ENCODE results near the gene SLC49A3. TPM values are rescaled to one million over a fixed set of nuclear protein-coding genes. Genes with fewer than 3 reads are reported as not detected.

The SLC49A3 gene
- total and polyA plus RNA-seq, 7 donors: 2.4 to 6.4 (median 4.6) TPM

DNA sequence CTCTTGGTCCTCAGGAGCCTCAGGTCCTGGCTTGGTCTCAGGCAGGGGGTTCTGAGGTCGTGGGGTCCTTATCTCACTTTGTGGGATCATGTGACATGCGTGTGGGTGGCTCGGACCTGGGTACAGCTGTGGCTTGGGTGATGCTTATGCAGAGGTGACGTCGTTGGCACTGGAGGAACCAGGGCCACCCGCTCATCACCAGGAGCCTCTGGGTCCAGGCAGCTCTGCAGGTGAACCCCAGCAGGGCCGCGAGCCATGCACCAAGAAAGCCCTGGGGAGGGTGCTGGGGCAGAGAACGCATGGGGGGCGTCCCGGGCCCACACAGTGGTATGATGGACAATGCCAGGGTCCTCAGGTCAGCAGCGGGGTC, 23.6 kb downstream of the SLC49A3 start:
- intact Hi-C loops (cut with DNase I): no loop called here
- Histone ChIP-seq H3K9me3 (no peaks in the 10 kb centered on the region), H3K27me3 (peaks cover 0 to 26% (median 22%) of the 10 kb centered on the region in 3 donors), H3K4me3 (no peak overlapping the region), H3K36me3 (no peaks in the 10 kb centered on the region), H3K27ac (no peak overlapping the region), H3K4me1 (peaks cover 0 to 14% (median 13%) of the 10 kb centered on the region in 4 donors)
- peak; percentile 64 for DNase-seq
- TF ChIP-seq, protein P1, sequence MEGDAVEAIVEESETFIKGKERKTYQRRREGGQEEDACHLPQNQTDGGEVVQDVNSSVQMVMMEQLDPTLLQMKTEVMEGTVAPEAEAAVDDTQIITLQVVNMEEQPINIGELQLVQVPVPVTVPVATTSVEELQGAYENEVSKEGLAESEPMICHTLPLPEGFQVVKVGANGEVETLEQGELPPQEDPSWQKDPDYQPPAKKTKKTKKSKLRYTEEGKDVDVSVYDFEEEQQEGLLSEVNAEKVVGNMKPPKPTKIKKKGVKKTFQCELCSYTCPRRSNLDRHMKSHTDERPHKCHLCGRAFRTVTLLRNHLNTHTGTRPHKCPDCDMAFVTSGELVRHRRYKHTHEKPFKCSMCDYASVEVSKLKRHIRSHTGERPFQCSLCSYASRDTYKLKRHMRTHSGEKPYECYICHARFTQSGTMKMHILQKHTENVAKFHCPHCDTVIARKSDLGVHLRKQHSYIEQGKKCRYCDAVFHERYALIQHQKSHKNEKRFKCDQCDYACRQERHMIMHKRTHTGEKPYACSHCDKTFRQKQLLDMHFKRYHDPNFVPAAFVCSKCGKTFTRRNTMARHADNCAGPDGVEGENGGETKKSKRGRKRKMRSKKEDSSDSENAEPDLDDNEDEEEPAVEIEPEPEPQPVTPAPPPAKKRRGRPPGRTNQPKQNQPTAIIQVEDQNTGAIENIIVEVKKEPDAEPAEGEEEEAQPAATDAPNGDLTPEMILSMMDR (IDR thresholded peaks at IDR 0.05): no peak
- TF ChIP-seq EP300 (IDR thresholded peaks at IDR 0.05) (no peak), POLR2AphosphoS5 (IDR thresholded peaks at IDR 0.05) (no peak), POLR2A (IDR thresholded peaks at IDR 0.05) (no peak)
- WGBS, 2 donors: 82 to 91% methylated on average over 12 of the region's 12 CpGs

DNA sequence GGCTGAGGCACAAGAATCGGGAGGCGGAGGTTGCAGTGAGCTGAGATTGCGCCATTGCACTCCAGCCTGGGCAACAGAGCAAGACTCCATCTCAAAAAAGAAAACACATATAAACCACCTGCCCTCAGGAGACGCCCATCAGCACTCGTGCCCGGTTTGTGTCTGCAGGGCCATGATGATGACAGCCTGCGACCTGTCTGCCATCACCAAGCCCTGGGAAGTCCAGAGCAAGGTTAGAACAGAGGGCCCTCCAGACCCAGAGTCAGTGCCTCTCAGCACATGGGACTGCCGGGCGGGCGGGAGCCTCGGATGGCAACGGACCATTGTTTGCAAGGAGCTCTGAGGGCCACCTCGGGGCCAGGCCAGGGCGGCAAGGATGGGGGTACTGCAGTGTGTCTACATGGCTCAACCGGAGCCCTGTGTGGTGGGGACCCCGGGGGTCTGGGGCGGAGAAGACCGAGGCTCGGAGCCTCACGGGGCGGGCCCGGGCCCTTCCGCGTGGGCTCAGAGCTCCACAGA, 24.2 kb downstream of the SLC49A3 start:
- no peak for TF ChIP-seq POLR2A (IDR thresholded peaks at IDR 0.05)
- no peak for TF ChIP-seq EP300 (IDR thresholded peaks at IDR 0.05)
- TF ChIP-seq, protein P1 (IDR thresholded peaks at IDR 0.05): no peak
- TF ChIP-seq POLR2AphosphoS5 (IDR thresholded peaks at IDR 0.05): no peak
- peak; percentile 58 for DNase-seq
- Histone ChIP-seq H3K9me3 (no peaks in the 10 kb centered on the region), H3K4me1 (peaks cover 0 to 14% (median 13%) of the 10 kb centered on the region in 4 donors), H3K4me3 (no peak overlapping the region), H3K27ac (no peak overlapping the region), H3K36me3 (no peaks in the 10 kb centered on the region), H3K27me3 (peaks cover 0 to 26% (median 22%) of the 10 kb centered on the region in 3 donors)
- intact Hi-C loops (cut with DNase I): no loop called here
- WGBS, 2 donors: 96 to 97% methylated on average over 24 of the region's 24 CpGs

DNA sequence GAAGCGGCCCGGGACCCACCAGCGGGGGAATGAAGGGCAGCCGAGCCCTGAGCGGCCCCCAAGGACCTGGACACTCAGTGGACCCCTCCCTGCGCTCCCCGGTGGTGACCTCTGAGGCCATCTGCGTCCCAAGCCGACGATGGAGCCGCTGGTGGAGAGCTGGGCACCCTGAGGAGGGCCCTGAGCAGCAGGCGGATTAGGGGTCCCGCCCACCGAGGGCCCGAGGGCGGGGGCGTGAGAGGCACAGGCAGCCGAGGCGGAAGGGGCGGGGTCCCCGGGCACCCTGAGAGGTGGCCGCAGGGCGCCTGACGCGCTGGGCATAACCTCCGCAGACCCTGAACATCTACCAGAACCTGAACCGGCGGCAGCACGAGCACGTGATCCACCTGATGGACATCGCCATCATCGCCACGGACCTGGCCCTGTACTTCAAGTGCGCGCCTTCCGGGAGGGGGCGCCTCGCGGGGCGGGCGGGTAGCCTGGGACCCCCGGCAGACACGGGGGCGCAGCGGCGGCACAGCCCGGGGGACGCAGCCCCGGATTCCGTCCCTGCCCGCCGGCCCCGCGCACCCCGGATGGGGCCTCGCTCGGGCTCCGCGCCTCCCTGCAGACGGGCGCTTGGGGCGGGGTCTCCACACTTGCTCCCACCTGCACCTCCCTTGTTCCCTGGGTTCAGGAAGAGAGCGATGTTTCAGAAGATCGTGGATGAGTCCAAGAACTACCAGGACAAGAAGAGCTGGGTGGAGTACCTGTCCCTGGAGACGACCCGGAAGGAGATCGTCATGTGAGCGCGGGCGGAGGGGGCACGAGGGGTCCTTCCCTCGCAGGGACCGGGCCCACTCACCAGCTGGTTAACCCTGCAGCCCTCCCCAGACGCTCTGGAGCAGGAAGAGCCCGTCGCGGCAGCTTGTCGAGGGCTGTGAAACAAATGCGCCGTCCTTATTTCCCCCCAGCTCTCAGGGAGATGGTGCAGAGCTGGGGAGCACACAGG, 25.2 kb downstream of the SLC49A3 start:
- Histone ChIP-seq H3K36me3 (no peaks in the 10 kb centered on the region), H3K27me3 (peaks cover 0 to 26% (median 22%) of the 10 kb centered on the region in 3 donors), H3K4me1 (peaks cover 0 to 14% (median 13%) of the 10 kb centered on the region in 4 donors), H3K9me3 (no peaks in the 10 kb centered on the region), H3K4me3 (peak overlapping the region; percentile 39 to 70 (median 56)), H3K27ac (peak overlapping the region in 2 of 4 donors; percentile 38 to 48)
- TF ChIP-seq POLR2AphosphoS5 (IDR thresholded peaks at IDR 0.05) (no peak), EP300 (IDR thresholded peaks at IDR 0.05) (no peak), POLR2A (IDR thresholded peaks at IDR 0.05) (no peak)
- TF ChIP-seq, protein P1 (IDR thresholded peaks at IDR 0.05): no peak
- peak; percentile 73 for DNase-seq
- WGBS, 2 donors: 2 to 9% methylated on average over 80 of the region's 80 CpGs
- intact Hi-C loops (cut with DNase I): no loop called here

DNA sequence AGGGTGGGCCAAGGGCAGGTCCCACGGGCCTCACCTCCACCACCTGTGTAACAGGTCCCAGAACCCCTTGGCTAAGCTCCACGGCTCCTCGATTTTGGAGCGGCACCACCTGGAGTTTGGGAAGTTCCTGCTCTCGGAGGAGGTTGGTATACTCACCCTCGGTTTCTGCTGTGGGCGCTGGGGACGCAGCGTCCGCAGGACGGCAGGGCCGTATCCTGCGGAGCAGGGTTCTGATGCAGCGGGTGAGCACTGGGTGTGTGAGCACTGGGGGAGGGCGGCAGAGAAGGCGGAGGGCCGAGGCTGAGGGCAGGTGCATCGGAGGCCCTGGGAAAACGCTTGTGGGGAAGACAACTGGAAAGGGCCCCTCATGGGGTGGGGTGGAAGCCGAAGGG, 25.9 kb downstream of the SLC49A3 start:
- peak overlapping the region in 2 of 4 donors; percentile 25 to 38 for H3K27ac ChIP-seq
- WGBS, 2 donors: 38 to 48% methylated on average over 20 of the region's 20 CpGs
- intact Hi-C loops (cut with DNase I): no loop called here
- H3K9me3 ChIP-seq: no peaks in the 10 kb centered on the region
- no peak for DNase-seq
- H3K27me3 ChIP-seq: peaks cover 0 to 26% (median 22%) of the 10 kb centered on the region in 3 donors
- peak overlapping the region; percentile 39 to 70 (median 56) for H3K4me3 ChIP-seq
- TF ChIP-seq, protein P1 (IDR thresholded peaks at IDR 0.05): no peak
- TF ChIP-seq POLR2A (IDR thresholded peaks at IDR 0.05): no peak
- H3K36me3 ChIP-seq: no peaks in the 10 kb centered on the region
- peaks cover 0 to 14% (median 13%) of the 10 kb centered on the region in 4 donors for H3K4me1 ChIP-seq
